Small intestine (tissue), 7 donors: Measurements from ENCODE around the gene FAM83G. TPM values are rescaled to one million over a fixed set of nuclear protein-coding genes. Genes with fewer than 3 reads are reported as not detected.
"Not testable (repeated sequence)": the region's sequence is repeated elsewhere in the genome, so short reads cannot be mapped to it uniquely, and the experiment has no call there.

Experiments used
- DNase-seq, 2 donors: peaks; one replicate each; pipeline versions ENCODE4 v3.0.0 to v3.0.0-alpha.2; 2013
- FAIRE-seq: peaks from 2 replicates; lab custom pipeline; 2012; peaks lifted over from hg19 to GRCh38; lab: Jason Lieb, UNC
- H3K27ac ChIP-seq, 3 donors: one replicate each; pipeline ENCODE4 v1.5.1; 2013; ENCODE audit warnings: low read length in 2 of 3, mild to moderate bottlenecking in 2 of 3, control low read depth in 1 of 3, inconsistent platforms in 1 of 3, low read depth in 1 of 3, moderate library complexity in 1 of 3
- H3K27me3 ChIP-seq, 3 donors: one replicate each; pipeline ENCODE4 v1.6.1; 2013; ENCODE audit warnings: low read length in 3 of 3, inconsistent platforms in 1 of 3; ENCODE audit not compliant: control insufficient read depth in 3 of 3, insufficient read depth in 3 of 3
- H3K36me3 ChIP-seq, 3 donors: one replicate each; pipeline ENCODE4 v1.6.1; 2013; ENCODE audit warnings: low read length in 3 of 3, inconsistent platforms in 1 of 3, low read depth in 1 of 3, mild to moderate bottlenecking in 1 of 3, moderate library complexity in 1 of 3; ENCODE audit not compliant: control insufficient read depth in 3 of 3, insufficient read depth in 2 of 3
- H3K4me1 ChIP-seq, 3 donors: one replicate each; pipeline ENCODE4 v1.6.1; 2013; ENCODE audit warnings: low read length in 2 of 3, inconsistent platforms in 1 of 3, low read depth in 1 of 3, mild to moderate bottlenecking in 1 of 3, moderate library complexity in 1 of 3; ENCODE audit not compliant: control insufficient read depth in 3 of 3, insufficient read depth in 2 of 3
- H3K4me3 ChIP-seq, 3 donors: one replicate each; pipeline ENCODE4 v1.5.1; 2013; ENCODE audit warnings: low read length in 3 of 3, control low read depth in 1 of 3, inconsistent platforms in 1 of 3, low read depth in 1 of 3, mild to moderate bottlenecking in 1 of 3, moderate library complexity in 1 of 3
- H3K9me3 ChIP-seq, 2 donors: one replicate each; pipeline ENCODE4 v1.6.1; 2013; ENCODE audit warnings: low read depth in 1 of 2, low read length in 1 of 2; ENCODE audit not compliant: control insufficient read depth in 2 of 2, insufficient read depth in 1 of 2
- WGBS, 3 donors: extraction: QIAGEN DNeasy Blood & Tissue Kit; methylation state at CpG; one replicate each; pipeline ENCODE4 v1.1.7; 2013; 5-methylcytosine and 5-hydroxymethylcytosine counted together
- polyA plus RNA-seq, 4 donors: library from polyadenylated mRNA; stranded (reverse) in 3 of 4; unstranded in 1 of 4; fragments of 200-250 nt in 3 of 4; fragments of 120-200 nt in 1 of 4; gene quantifications; one replicate each; pipeline versions ENCODE4 v1.2.1 to v1.2.3, GENCODE V29; 2013
- donor health status: healthy with polysubstance abuse.
- donor health status: control.
- donor health status: control.
- donor health status: Bipolar disorder and iron deficiency.
- donor health status: healthy.

The FAM83G gene
- polyA plus RNA-seq, 4 donors, result 17.1 to 37.3 (median 29.1) TPM

- not testable (repeated sequence) for H3K4me3 ChIP-seq, H3K4me1 ChIP-seq, FAIRE-seq, H3K27ac ChIP-seq, H3K36me3 ChIP-seq, DNase-seq, H3K27me3 ChIP-seq, H3K9me3 ChIP-seq
- WGBS, 3 donors, result 92 to 97% (median 94%) methylated on average over 6 of the region's 6 CpGs
Observed at GRCh38 chr17:18956021-18956420, 48.5 kb downstream of the FAM83G start.

GRCh38 chr17:18955009-18955408 is 49.6 kb downstream of the FAM83G start:
- WGBS, 3 donors, result 95 to 96% (median 95%) methylated on average over 6 of the region's 6 CpGs
- H3K4me3 ChIP-seq, result no peak overlapping the region
- no peaks in the 10 kb centered on the region for H3K9me3 ChIP-seq
- peaks cover 0 to 15% (median 0%) of the 10 kb centered on the region in 3 donors for H3K4me1 ChIP-seq
- no peak for DNase-seq
- H3K27me3 ChIP-seq, result no peaks in the 10 kb centered on the region
- FAIRE-seq, result no peak
- H3K36me3 ChIP-seq, result no peaks in the 10 kb centered on the region
- no peak overlapping the region for H3K27ac ChIP-seq

GRCh38 chr17:18954321-18954720 is 50.2 kb downstream of the FAM83G start:
- FAIRE-seq (no peak), DNase-seq (no peak)
- H3K27ac ChIP-seq, result no peak overlapping the region
- H3K4me3 ChIP-seq, result no peak overlapping the region
- no peaks in the 10 kb centered on the region for H3K9me3 ChIP-seq
- peaks cover 0 to 22% (median 0%) of the 10 kb centered on the region in 3 donors for H3K4me1 ChIP-seq
- 89 to 92% (median 90%) methylated on average over 3 of the region's 3 CpGs for WGBS, 3 donors
- H3K36me3 ChIP-seq, result no peaks in the 10 kb centered on the region
- H3K27me3 ChIP-seq, result no peaks in the 10 kb centered on the region

- 79 to 89% (median 80%) methylated on average over 14 of the region's 14 CpGs for WGBS, 3 donors
- Histone ChIP-seq H3K36me3 (no peaks in the 10 kb centered on the region), H3K27ac (no peak overlapping the region), H3K9me3 (no peaks in the 10 kb centered on the region), H3K27me3 (peaks cover 0 to 2% (median 0%) of the 10 kb centered on the region in 3 donors), H3K4me3 (no peak overlapping the region), H3K4me1 (peaks cover 0 to 22% (median 0%) of the 10 kb centered on the region in 3 donors)
- DNase-seq, result no peak
- FAIRE-seq, result no peak
Observed at GRCh38 chr17:18953231-18953728, 51.3 kb downstream of the FAM83G start.

- FAIRE-seq, result no peak
- 82 to 87% (median 86%) methylated on average over 16 to 17 of the region's 17 CpGs for WGBS, 3 donors
- DNase-seq, result no peak
Observed at GRCh38 chr17:18951941-18952842, 52.4 kb downstream of the FAM83G start, which contains the start of gene SLC5A10. SLC5A10 (plus strand) TSS chr17:18952165; CDS start chr17:18952206, 41 bp downstream.

GRCh38 chr17:18950944-18951905 is 53.3 kb downstream of the FAM83G start:
- no peak overlapping the region for H3K4me3 ChIP-seq
- H3K9me3 ChIP-seq, result no peaks in the 10 kb centered on the region
- 75 to 76% (median 75%) methylated on average over 34 of the region's 34 CpGs for WGBS, 3 donors
- FAIRE-seq (no peak), DNase-seq (peak in 1 of 2 donors; percentile 84)
- peak overlapping the region in 1 of 3 donors; percentile 72 for H3K27ac ChIP-seq
- no peaks in the 10 kb centered on the region for H3K36me3 ChIP-seq
- H3K27me3 ChIP-seq, result peaks cover 0 to 2% (median 0%) of the 10 kb centered on the region in 3 donors
- peaks cover 0 to 22% (median 0%) of the 10 kb centered on the region in 3 donors for H3K4me1 ChIP-seq

More at GRCh38 chr17:18951941-18952842, 52.4 kb downstream of the FAM83G start, which contains the start of gene SLC5A10:
- Histone ChIP-seq H3K4me1 (peaks cover 0 to 22% (median 0%) of the 10 kb centered on the region in 3 donors), H3K4me3 (no peak within 1 kb of the TSS), H3K36me3 (no peaks in the 10 kb centered on the region), H3K9me3 (no peaks in the 10 kb centered on the region), H3K27ac (peak within 1 kb of the TSS in 1 of 3 donors; percentile 72), H3K27me3 (peaks cover 0 to 2% (median 0%) of the 10 kb centered on the region in 3 donors)

GRCh38 chr17:18950346-18950745 is 54.2 kb downstream of the FAM83G start:
- no peak for FAIRE-seq
- WGBS, 3 donors, result 64 to 69% (median 64%) methylated on average over 4 of the region's 4 CpGs
- Histone ChIP-seq H3K9me3 (no peaks in the 10 kb centered on the region), H3K27me3 (peaks cover 0 to 2% (median 0%) of the 10 kb centered on the region in 3 donors), H3K27ac (peak overlapping the region in 1 of 3 donors; percentile 72), H3K36me3 (no peaks in the 10 kb centered on the region), H3K4me3 (no peak overlapping the region), H3K4me1 (peaks cover 0 to 22% (median 0%) of the 10 kb centered on the region in 3 donors)
- no peak for DNase-seq
